ENCODE measurements around the gene FBXL7. TPM values are rescaled to one million over a fixed set of nuclear protein-coding genes. Genes with fewer than 3 reads are reported as not detected.

FBXL7 gene
- total RNA-seq, 2 experiments from 2014 or later: not detected

DNA sequence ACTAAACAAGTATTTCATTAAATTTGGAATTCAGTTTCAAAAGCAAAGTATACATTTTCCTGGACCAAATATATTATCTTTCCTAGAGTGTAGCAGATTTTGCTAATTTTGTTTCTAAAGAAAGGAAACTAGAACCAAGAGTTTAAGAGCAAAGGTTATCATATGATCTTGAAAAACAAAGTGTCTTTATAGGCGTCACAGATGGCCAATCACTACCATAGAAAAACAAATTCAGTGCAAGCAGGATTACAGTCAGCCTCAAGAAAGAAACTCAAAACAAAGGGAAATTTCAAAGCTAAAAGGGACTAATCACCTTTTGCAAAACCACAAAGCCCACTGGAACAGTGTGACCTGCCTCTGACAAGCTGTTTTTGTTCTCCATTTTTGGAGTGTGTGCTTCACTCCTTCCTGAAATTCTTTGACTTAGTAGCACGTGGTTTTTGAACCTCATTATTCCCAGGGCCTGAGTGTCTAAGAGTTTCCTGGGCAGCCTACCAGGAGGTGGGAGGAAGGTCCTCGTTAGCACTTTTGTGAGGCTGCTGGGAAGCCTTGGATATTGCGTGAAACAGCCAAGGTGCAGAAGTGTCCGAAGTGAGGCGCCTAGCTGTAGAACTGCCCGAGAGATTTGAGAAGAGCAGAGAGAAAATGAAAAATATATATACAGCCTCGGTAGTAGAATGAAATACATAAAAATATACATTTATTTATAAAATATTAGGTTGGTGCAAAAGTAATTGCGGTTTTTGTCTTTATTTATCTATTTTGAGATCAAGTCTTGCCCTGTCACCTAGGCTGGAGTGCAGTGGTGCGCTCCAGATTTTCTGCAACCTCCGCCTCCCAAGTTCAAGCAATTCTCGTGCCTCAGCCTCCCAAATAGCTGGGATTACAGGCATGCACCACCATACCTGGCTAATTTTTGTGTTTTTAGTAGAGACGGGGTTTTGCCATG lies 433.6 kb downstream of the FBXL7 start:
- H3K27ac Mint-ChIP-seq: no peak overlapping the region
- DNase-seq (no peak), ATAC-seq (ENCODE audit: poor library complexity) (no peak)
- POLR2A ChIA-PET: no interaction called here
- Histone ChIP-seq H3K4me1 (ENCODE audit: insufficient read depth, low read length) (no peaks in the 10 kb centered on the region), H3K9me3 (ENCODE audit: control insufficient read depth in 1 of 2, insufficient read depth in 1 of 2, low read length in 2 of 2) (peaks cover 0 to 19% of the 10 kb centered on the region in 2 experiments), H3K4me3 (ENCODE audit: low read length) (no peak overlapping the region), H3K36me3 (ENCODE audit: insufficient read depth, low read length) (no peaks in the 10 kb centered on the region), H3K27me3 (ENCODE audit: control insufficient read depth in 1 of 2, insufficient read depth in 2 of 2, low read length in 2 of 2) (no peaks in the 10 kb centered on the region), H3K27ac (ENCODE audit: low read depth in 1 of 2, low read length in 2 of 2) (no peak overlapping the region)
- TF ChIP-seq, protein P1, sequence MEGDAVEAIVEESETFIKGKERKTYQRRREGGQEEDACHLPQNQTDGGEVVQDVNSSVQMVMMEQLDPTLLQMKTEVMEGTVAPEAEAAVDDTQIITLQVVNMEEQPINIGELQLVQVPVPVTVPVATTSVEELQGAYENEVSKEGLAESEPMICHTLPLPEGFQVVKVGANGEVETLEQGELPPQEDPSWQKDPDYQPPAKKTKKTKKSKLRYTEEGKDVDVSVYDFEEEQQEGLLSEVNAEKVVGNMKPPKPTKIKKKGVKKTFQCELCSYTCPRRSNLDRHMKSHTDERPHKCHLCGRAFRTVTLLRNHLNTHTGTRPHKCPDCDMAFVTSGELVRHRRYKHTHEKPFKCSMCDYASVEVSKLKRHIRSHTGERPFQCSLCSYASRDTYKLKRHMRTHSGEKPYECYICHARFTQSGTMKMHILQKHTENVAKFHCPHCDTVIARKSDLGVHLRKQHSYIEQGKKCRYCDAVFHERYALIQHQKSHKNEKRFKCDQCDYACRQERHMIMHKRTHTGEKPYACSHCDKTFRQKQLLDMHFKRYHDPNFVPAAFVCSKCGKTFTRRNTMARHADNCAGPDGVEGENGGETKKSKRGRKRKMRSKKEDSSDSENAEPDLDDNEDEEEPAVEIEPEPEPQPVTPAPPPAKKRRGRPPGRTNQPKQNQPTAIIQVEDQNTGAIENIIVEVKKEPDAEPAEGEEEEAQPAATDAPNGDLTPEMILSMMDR (IDR thresholded peaks at IDR 0.05): no peak
- H3K9me3 Mint-ChIP-seq: peaks cover 8% of the 10 kb centered on the region
- H3K27me3 Mint-ChIP-seq: no peaks in the 10 kb centered on the region
- no peaks in the 10 kb centered on the region for H3K36me3 Mint-ChIP-seq (ENCODE audit: low read depth)
- intact Hi-C loops (cut with DNase I, micrococcal nuclease): no loop called here
- H3K4me1 Mint-ChIP-seq (ENCODE audit: low read depth): no peaks in the 10 kb centered on the region
- H3K4me3 Mint-ChIP-seq: no peak overlapping the region
- CTCF ChIA-PET: no interaction called here

DNA sequence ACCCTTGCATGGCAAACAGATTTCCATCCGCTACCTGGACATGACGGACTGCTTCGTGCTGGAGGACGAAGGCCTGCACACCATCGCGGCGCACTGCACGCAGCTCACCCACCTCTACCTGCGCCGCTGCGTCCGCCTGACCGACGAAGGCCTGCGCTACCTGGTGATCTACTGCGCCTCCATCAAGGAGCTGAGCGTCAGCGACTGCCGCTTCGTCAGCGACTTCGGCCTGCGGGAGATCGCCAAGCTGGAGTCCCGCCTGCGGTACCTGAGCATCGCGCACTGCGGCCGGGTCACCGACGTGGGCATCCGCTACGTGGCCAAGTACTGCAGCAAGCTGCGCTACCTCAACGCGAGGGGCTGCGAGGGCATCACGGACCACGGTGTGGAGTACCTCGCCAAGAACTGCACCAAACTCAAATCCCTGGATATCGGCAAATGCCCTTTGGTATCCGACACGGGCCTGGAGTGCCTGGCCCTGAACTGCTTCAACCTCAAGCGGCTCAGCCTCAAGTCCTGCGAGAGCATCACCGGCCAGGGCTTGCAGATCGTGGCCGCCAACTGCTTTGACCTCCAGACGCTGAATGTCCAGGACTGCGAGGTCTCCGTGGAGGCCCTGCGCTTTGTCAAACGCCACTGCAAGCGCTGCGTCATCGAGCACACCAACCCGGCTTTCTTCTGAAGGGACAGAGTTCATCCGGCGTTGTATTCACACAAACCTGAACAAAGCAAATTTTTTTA lies 436.7 kb downstream of the FBXL7 start:
- no peak overlapping the region for H3K4me3 ChIP-seq (ENCODE audit: low read length)
- TF ChIP-seq, protein P1 (IDR thresholded peaks at IDR 0.05): no peak
- DNase-seq (no peak), ATAC-seq (ENCODE audit: poor library complexity) (no peak)
- H3K27ac Mint-ChIP-seq: no peak overlapping the region
- intact Hi-C loops (cut with DNase I, micrococcal nuclease): no loop called here
- H3K9me3 ChIP-seq (ENCODE audit: control insufficient read depth in 1 of 2, insufficient read depth in 1 of 2, low read length in 2 of 2): peaks cover 0 to 15% of the 10 kb centered on the region in 2 experiments
- H3K36me3 ChIP-seq (ENCODE audit: insufficient read depth, low read length): no peaks in the 10 kb centered on the region
- no peaks in the 10 kb centered on the region for H3K4me1 Mint-ChIP-seq (ENCODE audit: low read depth)
- no peaks in the 10 kb centered on the region for H3K27me3 Mint-ChIP-seq
- CTCF ChIA-PET: no interaction called here
- POLR2A ChIA-PET: no interaction called here
- H3K4me3 Mint-ChIP-seq: no peak overlapping the region
- no peaks in the 10 kb centered on the region for H3K36me3 Mint-ChIP-seq (ENCODE audit: low read depth)
- H3K27ac ChIP-seq (ENCODE audit: low read depth in 1 of 2, low read length in 2 of 2): no peak overlapping the region
- H3K27me3 ChIP-seq (ENCODE audit: control insufficient read depth in 1 of 2, insufficient read depth in 2 of 2, low read length in 2 of 2): no peaks in the 10 kb centered on the region
- no peaks in the 10 kb centered on the region for H3K4me1 ChIP-seq (ENCODE audit: insufficient read depth, low read length)
- peaks cover 9% of the 10 kb centered on the region for H3K9me3 Mint-ChIP-seq

DNA sequence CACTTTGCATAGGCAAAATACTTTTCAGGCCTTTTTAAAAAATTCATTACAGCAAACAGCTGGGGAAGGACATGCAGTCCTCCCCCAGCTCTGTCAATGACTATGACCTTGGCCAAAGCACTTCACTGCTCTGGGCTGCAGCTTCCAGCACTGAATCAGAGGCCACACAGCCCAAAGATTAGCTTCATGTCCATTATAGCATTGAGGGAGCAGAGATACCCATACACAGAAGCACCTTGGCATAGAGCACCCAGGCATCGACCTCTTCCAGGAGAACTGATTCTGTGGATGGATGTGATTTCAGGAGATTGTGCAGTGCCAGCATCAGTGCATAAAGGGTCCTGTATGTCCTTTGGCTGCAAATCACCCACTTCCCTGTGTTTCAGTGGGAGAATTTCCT lies 437.7 kb downstream of the FBXL7 start:
- H3K4me3 Mint-ChIP-seq: no peak overlapping the region
- Histone ChIP-seq H3K9me3 (ENCODE audit: control insufficient read depth in 1 of 2, insufficient read depth in 1 of 2, low read length in 2 of 2) (peaks cover 0 to 15% of the 10 kb centered on the region in 2 experiments), H3K27me3 (ENCODE audit: control insufficient read depth in 1 of 2, insufficient read depth in 2 of 2, low read length in 2 of 2) (no peaks in the 10 kb centered on the region), H3K4me3 (ENCODE audit: low read length) (no peak overlapping the region), H3K36me3 (ENCODE audit: insufficient read depth, low read length) (no peaks in the 10 kb centered on the region), H3K27ac (ENCODE audit: low read depth in 1 of 2, low read length in 2 of 2) (no peak overlapping the region), H3K4me1 (ENCODE audit: insufficient read depth, low read length) (no peaks in the 10 kb centered on the region)
- TF ChIP-seq, protein P1 (IDR thresholded peaks at IDR 0.05): no peak
- CTCF ChIA-PET: no interaction called here
- no peaks in the 10 kb centered on the region for H3K27me3 Mint-ChIP-seq
- no peak overlapping the region for H3K27ac Mint-ChIP-seq
- POLR2A ChIA-PET: no interaction called here
- DNase-seq (no peak), ATAC-seq (ENCODE audit: poor library complexity) (no peak)
- intact Hi-C loops (cut with DNase I, micrococcal nuclease): no loop called here
- no peaks in the 10 kb centered on the region for H3K36me3 Mint-ChIP-seq (ENCODE audit: low read depth)
- H3K4me1 Mint-ChIP-seq (ENCODE audit: low read depth): no peaks in the 10 kb centered on the region
- peaks cover 12% of the 10 kb centered on the region for H3K9me3 Mint-ChIP-seq
